ENCODE data around the gene HTRA1.

GRCh38 chr10:122449153-122449552, 12.2 kb upstream of the HTRA1 start:
- TF ChIP-seq CTCF (IDR thresholded peaks at IDR 0.05) (no peak), SIN3A (IDR thresholded peaks at IDR 0.05; ENCODE audit: borderline replicate concordance, insufficient read depth, low read depth, low read length) (no peak)
